GM10248 (cell line): Measurements from ENCODE around the gene MAPKAP1.
A peak's percentile ranks its signal among the peaks of the same experiment; 100 is the strongest.

Experiments used
- CTCF ChIA-PET: fragments of 300-600 bp; sonication (Branson Sonifier 250); formaldehyde crosslinking; extraction: SDS; loops from one replicate; lab custom pipeline; 2021; ENCODE audit warnings: antibody characterized with exemption; lab: Yijun Ruan, JAX
- POLR2A ChIA-PET: fragments of 350-650 bp; sonication (Branson Sonifier 250); formaldehyde crosslinking; extraction: SDS; loops from one replicate; lab custom pipeline; 2020; ENCODE audit warnings: antibody characterized with exemption; lab: Yijun Ruan, JAX
- DNase-seq: peaks from one replicate; pipeline ENCODE4 v3.0.0; 2012; ENCODE audit errors: extremely low spot score
- TF ChIP-seq, protein P1 (sequence below): IDR thresholded peaks from 2 replicates; pipeline ENCODE4 v1.5.1; 2012; ENCODE audit warnings: mild to moderate bottlenecking, low read depth; ENCODE audit errors: extremely low read depth, missing control alignments, control extremely low read depth

The MAPKAP1 gene

DNA sequence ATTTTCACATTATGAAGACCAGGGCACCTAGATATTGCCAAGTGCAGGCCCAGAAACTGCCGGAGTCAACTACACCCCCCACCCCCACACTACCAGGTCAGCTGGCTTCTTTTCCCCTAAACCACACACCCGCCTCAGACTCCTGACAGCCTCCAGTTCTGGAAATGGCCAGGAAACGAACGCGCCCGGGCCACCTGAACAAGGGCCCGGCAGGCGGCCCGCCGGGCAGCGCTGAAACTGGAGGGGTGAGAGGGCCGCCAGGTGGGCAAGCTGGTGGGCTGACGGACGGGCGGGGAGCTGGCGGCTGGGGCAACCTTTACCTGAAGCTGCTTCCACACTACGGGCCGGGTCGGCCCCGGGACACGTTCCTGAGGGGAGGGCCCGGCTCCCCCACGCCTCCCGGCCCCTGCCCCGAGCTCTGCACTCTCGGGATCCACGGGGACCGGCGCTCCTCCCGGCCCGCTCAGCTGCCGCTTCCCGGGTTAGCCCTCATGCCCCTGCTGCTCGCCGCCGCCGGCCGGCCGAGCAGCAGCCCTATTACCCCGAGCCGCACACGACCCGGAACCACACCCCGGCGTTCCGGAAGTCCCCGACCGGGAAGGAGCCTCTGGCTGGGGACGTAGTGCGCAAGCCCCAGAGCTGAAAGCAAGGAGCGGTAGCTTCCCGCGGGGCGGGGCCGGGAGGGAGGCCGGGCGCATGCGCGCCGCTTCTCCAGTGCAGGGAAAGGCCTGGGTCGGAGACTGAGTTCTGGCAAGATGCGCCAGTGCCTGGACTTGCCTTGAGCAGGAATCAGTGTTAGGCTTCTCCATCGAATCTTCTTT, at the start of gene MAPKAP1:
TSS of gene MAPKAP1 (minus strand) at position 558 of the 821 bp plus-strand sequence. CDS start 34,634 bp downstream, outside the sequence.
- ChIA-PET POLR2A (interaction anchor here (1.0 to 1.2 kb wide), 5 partner anchors 33 to 771 kb away, joined by 3 read pairs; no protein-coding TSS in a partner anchor), CTCF (interaction anchor here (0.6 to 1.3 kb wide), 4 partner anchors 33 to 148 kb away, joined by 3 to 4 read pairs (median 3); no protein-coding TSS in a partner anchor)
- TF ChIP-seq, protein P1, sequence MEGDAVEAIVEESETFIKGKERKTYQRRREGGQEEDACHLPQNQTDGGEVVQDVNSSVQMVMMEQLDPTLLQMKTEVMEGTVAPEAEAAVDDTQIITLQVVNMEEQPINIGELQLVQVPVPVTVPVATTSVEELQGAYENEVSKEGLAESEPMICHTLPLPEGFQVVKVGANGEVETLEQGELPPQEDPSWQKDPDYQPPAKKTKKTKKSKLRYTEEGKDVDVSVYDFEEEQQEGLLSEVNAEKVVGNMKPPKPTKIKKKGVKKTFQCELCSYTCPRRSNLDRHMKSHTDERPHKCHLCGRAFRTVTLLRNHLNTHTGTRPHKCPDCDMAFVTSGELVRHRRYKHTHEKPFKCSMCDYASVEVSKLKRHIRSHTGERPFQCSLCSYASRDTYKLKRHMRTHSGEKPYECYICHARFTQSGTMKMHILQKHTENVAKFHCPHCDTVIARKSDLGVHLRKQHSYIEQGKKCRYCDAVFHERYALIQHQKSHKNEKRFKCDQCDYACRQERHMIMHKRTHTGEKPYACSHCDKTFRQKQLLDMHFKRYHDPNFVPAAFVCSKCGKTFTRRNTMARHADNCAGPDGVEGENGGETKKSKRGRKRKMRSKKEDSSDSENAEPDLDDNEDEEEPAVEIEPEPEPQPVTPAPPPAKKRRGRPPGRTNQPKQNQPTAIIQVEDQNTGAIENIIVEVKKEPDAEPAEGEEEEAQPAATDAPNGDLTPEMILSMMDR, result no peak
- peak; percentile 96 for DNase-seq

- DNase-seq, result no peak
- ChIA-PET CTCF (interaction anchor here (1.0 to 1.1 kb wide), 2 partner anchors 63 to 349 kb away, joined by 3 read pairs; no protein-coding TSS in a partner anchor), POLR2A (no interaction called here)
- TF ChIP-seq, protein P1, result no peak
These were observed 49.5 kb upstream of the MAPKAP1 start for GRCh38 chr9:125756518-125756917.

DNA sequence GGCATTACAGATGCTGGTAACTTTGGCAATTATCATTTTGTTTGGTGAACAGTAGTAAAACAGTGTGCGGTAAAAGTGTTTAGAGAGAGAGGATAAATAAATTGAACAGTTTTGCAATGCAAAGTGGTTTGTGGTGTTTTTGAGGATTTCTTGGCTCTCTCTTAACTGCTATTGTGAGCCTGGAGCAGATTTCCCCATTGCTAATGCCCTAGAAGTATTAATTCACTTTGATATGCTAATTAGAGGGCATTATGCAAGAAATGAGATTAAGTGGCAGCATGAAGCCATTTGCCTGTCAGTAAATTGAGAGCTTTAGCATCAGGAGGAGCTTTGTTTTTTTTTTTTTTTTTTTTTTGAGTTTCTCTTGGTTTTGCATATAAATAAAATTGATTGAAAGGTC, 48.3 kb upstream of the MAPKAP1 start:
- ChIA-PET CTCF (interaction anchor here (1.0 kb wide), 1 partner anchor 10 kb away, joined by 3 read pairs; no protein-coding TSS in a partner anchor), POLR2A (interaction anchor here (0.6 kb wide), 2 partner anchors 24 to 825 kb away, joined by 8 to 10 read pairs; no protein-coding TSS in a partner anchor)
- no peak for DNase-seq
- TF ChIP-seq, protein P1, result no peak

GRCh38 chr9:125754096-125754495, 47.1 kb upstream of the MAPKAP1 start:
- no peak for DNase-seq
- TF ChIP-seq, protein P1, result no peak
- ChIA-PET POLR2A (no interaction called here), CTCF (interaction anchor here (0.8 to 1.0 kb wide), 3 partner anchors 9 to 57 kb away, joined by 3 read pairs; no protein-coding TSS in a partner anchor)

GRCh38 chr9:125752070-125752628, 45.1 kb upstream of the MAPKAP1 start:
- ChIA-PET CTCF (no interaction called here), POLR2A (no interaction called here)
- TF ChIP-seq, protein P1, result no peak
- no peak for DNase-seq

DNA sequence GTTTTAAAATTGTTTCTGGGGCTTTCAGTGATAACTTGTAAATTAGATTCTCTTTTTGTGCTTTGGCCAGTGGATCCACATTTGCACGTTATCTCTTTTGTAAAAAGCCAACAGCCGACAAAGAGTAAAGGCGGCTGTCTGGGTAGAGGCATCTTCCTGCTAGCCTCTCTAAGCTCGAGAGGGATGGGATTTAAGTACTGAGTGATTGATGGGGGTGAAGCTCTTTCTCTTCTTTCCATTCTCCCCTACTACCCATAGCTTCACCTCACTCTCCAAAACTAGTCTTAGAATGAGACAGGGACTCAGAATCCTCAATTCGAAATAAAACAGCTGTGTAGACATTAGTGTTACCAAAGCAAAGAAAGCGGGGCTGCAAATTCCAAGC, 43.6 kb upstream of the MAPKAP1 start:
- DNase-seq, result no peak
- TF ChIP-seq, protein P1, result no peak
- ChIA-PET POLR2A (no interaction called here), CTCF (interaction anchor here (0.9 to 2.4 kb wide), 3 partner anchors 9 to 22 kb away, joined by 3 to 7 read pairs (median 5); no protein-coding TSS in a partner anchor)
